Esophagus muscularis mucosa (tissue), 3 donors: ENCODE results near the gene ZNF638.

ENCODE experiments used
- CTCF ChIP-seq, 3 experiments: fragments of 200-600 bp in 2 of 3; fragments of 450-650 bp in 1 of 3; sonication (generic) in 2 of 3; IDR thresholded peaks; one replicate each; pipeline ENCODE4 v1.5.1; 2017 to 2019; ENCODE audit warnings: antibody characterized with exemption in 3 of 3, mild to moderate bottlenecking in 2 of 3, moderate library complexity in 1 of 3
- POLR2A ChIP-seq: fragments of 450-650 bp; IDR thresholded peaks from one replicate; pipeline ENCODE4 v1.6.1; 2017; ENCODE audit warnings: antibody characterized with exemption, moderate library complexity, mild to moderate bottlenecking, low read depth
- POLR2AphosphoS5 ChIP-seq, 2 donors: sonication (generic); formaldehyde crosslinking; IDR thresholded peaks; one replicate each; pipeline ENCODE4 v1.6.1; 2017; ENCODE audit warnings: antibody characterized with exemption in 2 of 2

DNA sequence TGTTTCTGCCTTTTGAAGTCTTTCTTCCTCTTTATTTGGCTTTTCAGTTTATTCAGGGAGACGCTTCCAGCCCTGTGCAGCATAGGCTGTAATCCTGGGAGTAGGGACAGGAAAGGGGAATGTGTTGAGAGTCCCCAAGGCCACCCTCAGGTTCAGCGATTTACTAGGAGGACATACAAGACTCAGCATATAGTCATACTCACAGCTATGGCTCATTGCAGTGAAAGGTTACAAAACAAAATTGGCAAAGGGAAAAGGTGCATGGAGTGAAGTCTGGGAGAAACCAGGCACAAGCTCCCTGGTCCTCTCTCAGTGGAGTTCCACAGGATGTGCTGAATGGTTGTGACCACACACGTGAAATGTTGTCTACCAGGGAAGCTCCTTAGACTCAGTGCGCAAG, 49.6 kb upstream of the ZNF638 start:
- TF ChIP-seq CTCF (IDR thresholded peaks at IDR 0.05), result no peak
- no peak for TF ChIP-seq POLR2AphosphoS5 (IDR thresholded peaks at IDR 0.05)
- no peak for TF ChIP-seq POLR2A
